DND-41 (cell line): ENCODE results near the gene SPACA6.
"Not testable (repeated sequence)": the region's sequence is repeated elsewhere in the genome, so short reads cannot be mapped to it uniquely, and the experiment has no call there.

Experiments
- CTCF ChIP-seq: IDR thresholded peaks from 2 replicates; pipeline ENCODE4 v1.5.1; 2012; ENCODE audit warnings: borderline replicate concordance, low read length, moderate library complexity, mild to moderate bottlenecking; ENCODE audit not compliant: poor library complexity, severe bottlenecking; ENCODE audit errors: extremely low read depth
- EZH2 ChIP-seq: IDR thresholded peaks from 3 replicates; pipeline ENCODE4 v1.6.1; 2012; ENCODE audit warnings: borderline replicate concordance, low read depth, mild to moderate bottlenecking, moderate library complexity, low read length, inconsistent platforms; ENCODE audit not compliant: severe bottlenecking

- not testable (repeated sequence) for TF ChIP-seq CTCF, EZH2
Measured at GRCh38 chr19:51738523-51738922, 45.4 kb downstream of the SPACA6 start.
